PFSK-1 (cell line): ENCODE results near the gene ARCN1.

Experiments
- FOXP2 ChIP-seq: optimal IDR thresholded peaks from 2 replicates; pipeline ENCODE3; 2011; ENCODE audit warnings: borderline replicate concordance, control low read depth, inconsistent platforms; ENCODE audit not compliant: insufficient read depth; ENCODE audit errors: extremely low read length, extremely low read depth
- POLR2AphosphoS5 ChIP-seq: IDR thresholded peaks from 2 replicates; pipeline ENCODE4 v1.6.1; 2012; ENCODE audit warnings: low read depth, mild to moderate bottlenecking, control low read depth, low read length, moderate library complexity
- REST ChIP-seq, 2 experiments: IDR thresholded peaks; 2 replicates each; pipeline versions ENCODE4 v1.6.1 to v1.8.0; 2011 to 2012; ENCODE audit warnings: low read depth in 2 of 2, low read length in 2 of 2, control low read depth in 1 of 2, inconsistent platforms in 1 of 2, mild to moderate bottlenecking in 1 of 2, moderate library complexity in 1 of 2; ENCODE audit not compliant: insufficient read depth in 1 of 2
- SIN3A ChIP-seq: IDR thresholded peaks from 2 replicates; pipeline ENCODE4 v1.6.1; 2012; ENCODE audit warnings: mild to moderate bottlenecking, low read length, moderate library complexity, borderline replicate concordance; ENCODE audit not compliant: insufficient read depth
- TAF1 ChIP-seq: IDR thresholded peaks from 2 replicates; pipeline ENCODE4 v1.6.1; 2012; ENCODE audit warnings: low read length, control low read depth, borderline replicate concordance; ENCODE audit not compliant: insufficient read depth

Gene ARCN1

GRCh38 chr11:118526688-118527087, 45.5 kb upstream of the ARCN1 start:
- no peak for TF ChIP-seq SIN3A
- TF ChIP-seq REST (IDR thresholded peaks at IDR 0.05; ENCODE audit: insufficient read depth in 1 of 2, low read depth in 2 of 2, low read length in 2 of 2) = no peak
- no peak for TF ChIP-seq POLR2AphosphoS5
- no peak for TF ChIP-seq FOXP2
- TF ChIP-seq TAF1 = no peak

- no peak for TF ChIP-seq FOXP2
- TF ChIP-seq REST (IDR thresholded peaks at IDR 0.05; ENCODE audit: insufficient read depth in 1 of 2, low read depth in 2 of 2, low read length in 2 of 2) = no peak
- no peak for TF ChIP-seq TAF1
- TF ChIP-seq POLR2AphosphoS5 = no peak
- no peak for TF ChIP-seq SIN3A
These were observed 45.1 kb upstream of the ARCN1 start, which contains the start of gene TTC36 for GRCh38 chr11:118527109-118527508. TSS of gene TTC36 (plus strand) at chr11:118527474. CDS start at chr11:118527495, 21 bp downstream.

GRCh38 chr11:118528511-118528910, 43.7 kb upstream of the ARCN1 start:
- TF ChIP-seq REST (IDR thresholded peaks at IDR 0.05; ENCODE audit: insufficient read depth in 1 of 2, low read depth in 2 of 2, low read length in 2 of 2) (no peak), FOXP2 (no peak), SIN3A (no peak)

GRCh38 chr11:118529584-118530175, 42.5 kb upstream of the ARCN1 start:
- TF ChIP-seq SIN3A (no peak), TAF1 (no peak), FOXP2 (no peak), REST (IDR thresholded peaks at IDR 0.05; ENCODE audit: insufficient read depth in 1 of 2, low read depth in 2 of 2, low read length in 2 of 2) (no peak), POLR2AphosphoS5 (no peak)
